WERI-Rb-1 (cell line): ENCODE measurements around the gene ALG5.

Experiments
- DNase-seq: peaks from one replicate; pipeline ENCODE4 v3.0.0-alpha.2; 2020
- H3K27ac ChIP-seq: fragments of 250-450 bp; sonication (Bioruptor Pico); 2 replicates; pipeline ENCODE4 v1.5.1; 2020; ENCODE audit warnings: mild to moderate bottlenecking, moderate library complexity
- H3K27me3 ChIP-seq: fragments of 250-450 bp; sonication (Bioruptor Pico); 2 replicates; pipeline ENCODE4 v1.5.1; 2021; ENCODE audit warnings: mild to moderate bottlenecking, low read depth, moderate library complexity; ENCODE audit not compliant: insufficient read depth, severe bottlenecking
- H3K36me3 ChIP-seq: fragments of 250-450 bp; sonication (Bioruptor Pico); 2 replicates; pipeline ENCODE4 v1.5.1; 2020; ENCODE audit warnings: mild to moderate bottlenecking, moderate library complexity
- H3K4me3 ChIP-seq: 2 replicates; pipeline ENCODE4 v1.5.1; 2011; ENCODE audit warnings: low read depth, mild to moderate bottlenecking, control low read depth, low read length
- H3K9me3 ChIP-seq: fragments of 250-450 bp; sonication (Bioruptor Pico); 2 replicates; pipeline ENCODE4 v1.5.1; 2021; ENCODE audit warnings: mild to moderate bottlenecking, moderate library complexity; ENCODE audit not compliant: severe bottlenecking
- CTCF ChIP-seq: IDR thresholded peaks from 2 replicates; pipeline ENCODE4 v1.5.1; 2011; ENCODE audit warnings: low read depth, mild to moderate bottlenecking, control low read depth, inconsistent platforms, low read length

The ALG5 gene

GRCh38 chr13:36999054-36999714, at the start of gene ALG5:
ALG5 (minus strand) TSS chr13:36999340; CDS start chr13:36999300, 40 bp downstream.
- TF ChIP-seq CTCF, result peak; percentile 63
- peak within 1 kb of the TSS; percentile 73 for H3K4me3 ChIP-seq
- H3K36me3 ChIP-seq, result peaks cover 10% of the 10 kb centered on the region
- H3K27ac ChIP-seq, result peak within 1 kb of the TSS; percentile 99
- H3K27me3 ChIP-seq, result no peaks in the 10 kb centered on the region
- DNase-seq, result peak; percentile 78
- no peaks in the 10 kb centered on the region for H3K9me3 ChIP-seq

GRCh38 chr13:37047846-37048245, 48.7 kb upstream of the ALG5 start:
- H3K27ac ChIP-seq, result no peak overlapping the region
- H3K9me3 ChIP-seq, result no peaks in the 10 kb centered on the region
- no peaks in the 10 kb centered on the region for H3K27me3 ChIP-seq
- TF ChIP-seq CTCF, result no peak
- H3K36me3 ChIP-seq, result peaks cover 2% of the 10 kb centered on the region
- no peak overlapping the region for H3K4me3 ChIP-seq
- DNase-seq, result no peak

GRCh38 chr13:37047032-37047431, 47.9 kb upstream of the ALG5 start:
- DNase-seq, result no peak
- Histone ChIP-seq H3K27ac (no peak overlapping the region), H3K9me3 (no peaks in the 10 kb centered on the region), H3K36me3 (peaks cover 5% of the 10 kb centered on the region), H3K27me3 (no peaks in the 10 kb centered on the region), H3K4me3 (no peak overlapping the region)
- TF ChIP-seq CTCF, result no peak

- DNase-seq, result no peak
These were observed 46.9 kb upstream of the ALG5 start for GRCh38 chr13:37046062-37046461.

GRCh38 chr13:37040789-37041188, 41.6 kb upstream of the ALG5 start:
- Histone ChIP-seq H3K4me3 (no peak overlapping the region), H3K27ac (no peak overlapping the region), H3K9me3 (no peaks in the 10 kb centered on the region), H3K36me3 (peaks cover 11% of the 10 kb centered on the region), H3K27me3 (no peaks in the 10 kb centered on the region)
- TF ChIP-seq CTCF, result no peak
- no peak for DNase-seq

More at GRCh38 chr13:37046062-37046461, 46.9 kb upstream of the ALG5 start:
- Histone ChIP-seq H3K27ac (no peak overlapping the region), H3K27me3 (no peaks in the 10 kb centered on the region), H3K36me3 (peaks cover 7% of the 10 kb centered on the region), H3K4me3 (no peak overlapping the region), H3K9me3 (no peaks in the 10 kb centered on the region)
- no peak for TF ChIP-seq CTCF

GRCh38 chr13:37039896-37040295, 40.8 kb upstream of the ALG5 start:
- DNase-seq, result no peak
- no peak for TF ChIP-seq CTCF
- Histone ChIP-seq H3K27me3 (no peaks in the 10 kb centered on the region), H3K4me3 (no peak overlapping the region), H3K9me3 (no peaks in the 10 kb centered on the region), H3K36me3 (peaks cover 11% of the 10 kb centered on the region), H3K27ac (no peak overlapping the region)
